Measurements from ENCODE around the gene UGT1A6. TPM values are rescaled to one million over a fixed set of nuclear protein-coding genes. Genes with fewer than 3 reads are reported as not detected.

The UGT1A6 gene
- polyA plus RNA-seq, 1 donor from 2014 or later: not detected

- no peak overlapping the region for H3K4me3 Mint-ChIP-seq
- H3K4me1 Mint-ChIP-seq: no peaks in the 10 kb centered on the region
- H3K27me3 Mint-ChIP-seq: peaks cover 17% of the 10 kb centered on the region
- H3K27ac Mint-ChIP-seq: no peak overlapping the region
- no peaks in the 10 kb centered on the region for H3K9me3 Mint-ChIP-seq
- no peaks in the 10 kb centered on the region for H3K36me3 Mint-ChIP-seq
Observed at GRCh38 chr2:233803292-233803911, 110.7 kb downstream of the UGT1A6 start.

GRCh38 chr2:233803994-233804393, 111.3 kb downstream of the UGT1A6 start:
- H3K4me1 Mint-ChIP-seq: no peaks in the 10 kb centered on the region
- H3K9me3 Mint-ChIP-seq: no peaks in the 10 kb centered on the region
- H3K27me3 Mint-ChIP-seq: peaks cover 20% of the 10 kb centered on the region
- no peaks in the 10 kb centered on the region for H3K36me3 Mint-ChIP-seq
- no peak overlapping the region for H3K4me3 Mint-ChIP-seq
- no peak overlapping the region for H3K27ac Mint-ChIP-seq

GRCh38 chr2:233807215-233807865, 114.7 kb downstream of the UGT1A6 start:
- H3K36me3 Mint-ChIP-seq: no peaks in the 10 kb centered on the region
- H3K27ac Mint-ChIP-seq: no peak overlapping the region
- H3K27me3 Mint-ChIP-seq: peaks cover 24% of the 10 kb centered on the region
- no peak overlapping the region for H3K4me3 Mint-ChIP-seq
- H3K4me1 Mint-ChIP-seq: no peaks in the 10 kb centered on the region
- peaks cover 0 to 2% (median 0%) of the 10 kb centered on the region in 3 donors for H3K9me3 Mint-ChIP-seq

- no peak overlapping the region for H3K4me3 Mint-ChIP-seq
Observed at GRCh38 chr2:233807966-233808935, 115.6 kb downstream of the UGT1A6 start.

DNA sequence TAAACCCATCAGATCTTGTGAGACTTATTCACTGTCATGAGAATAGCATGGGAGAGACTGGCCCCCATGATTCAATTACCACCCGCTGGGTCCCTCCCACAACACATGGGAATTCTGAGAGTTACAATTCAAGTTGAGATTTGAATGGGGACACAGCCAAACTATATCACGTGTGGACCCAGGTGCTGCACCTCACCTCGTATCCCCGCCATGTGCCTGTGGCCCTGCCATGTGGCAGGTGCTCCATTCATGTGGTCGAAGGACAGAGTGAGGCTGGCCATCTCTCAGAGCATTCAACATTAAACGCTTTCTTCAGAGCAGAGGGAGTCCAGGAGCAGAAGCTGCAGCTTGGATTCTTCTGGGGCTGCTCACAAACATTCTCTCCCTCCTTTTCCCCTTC, 117.7 kb downstream of the UGT1A6 start:
- H3K9me3 Mint-ChIP-seq: peaks cover 0 to 4% (median 0%) of the 10 kb centered on the region in 3 donors
- peaks cover 1% of the 10 kb centered on the region for H3K36me3 Mint-ChIP-seq
- no peak overlapping the region for H3K4me3 Mint-ChIP-seq
- H3K27ac Mint-ChIP-seq: no peak overlapping the region
- H3K4me1 Mint-ChIP-seq: no peaks in the 10 kb centered on the region
- peaks cover 17% of the 10 kb centered on the region for H3K27me3 Mint-ChIP-seq

More at GRCh38 chr2:233807966-233808935, 115.6 kb downstream of the UGT1A6 start:
- Mint-ChIP-seq H3K36me3 (no peaks in the 10 kb centered on the region), H3K27me3 (peaks cover 24% of the 10 kb centered on the region), H3K27ac (no peak overlapping the region), H3K9me3 (peaks cover 0 to 2% (median 0%) of the 10 kb centered on the region in 3 donors), H3K4me1 (no peaks in the 10 kb centered on the region)

DNA sequence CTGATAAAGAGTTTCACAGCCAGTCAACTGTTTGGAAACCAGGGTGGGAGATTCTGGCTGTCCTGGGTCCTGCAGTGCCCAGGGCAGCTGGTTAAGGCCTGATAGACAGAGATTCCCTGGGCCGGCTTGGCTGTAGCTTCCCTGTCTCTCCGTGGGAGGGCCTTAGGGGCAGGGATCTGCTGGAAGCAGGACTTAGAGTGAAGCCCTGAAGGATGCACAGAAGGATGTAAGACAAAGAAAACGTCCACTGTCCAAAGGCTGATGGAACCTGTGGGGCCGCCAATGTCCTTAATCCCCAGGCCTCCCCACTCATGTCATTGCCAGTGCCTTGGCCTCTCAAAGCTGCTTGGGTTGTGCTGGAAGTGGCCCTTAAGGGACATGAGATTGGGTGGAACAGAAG, 118.4 kb downstream of the UGT1A6 start:
- Mint-ChIP-seq H3K36me3 (peaks cover 1% of the 10 kb centered on the region), H3K4me3 (no peak overlapping the region), H3K27me3 (peaks cover 18% of the 10 kb centered on the region), H3K9me3 (peaks cover 0 to 4% (median 0%) of the 10 kb centered on the region in 3 donors), H3K27ac (peak overlapping the region in 1 of 3 donors; percentile 35), H3K4me1 (no peaks in the 10 kb centered on the region)

- Mint-ChIP-seq H3K9me3 (peaks cover 0 to 4% (median 0%) of the 10 kb centered on the region in 3 donors), H3K27me3 (peaks cover 23% of the 10 kb centered on the region), H3K36me3 (peaks cover 1% of the 10 kb centered on the region), H3K4me1 (no peaks in the 10 kb centered on the region), H3K4me3 (no peak overlapping the region), H3K27ac (peak overlapping the region in 1 of 3 donors; percentile 35)
Observed at GRCh38 chr2:233811732-233812131, 119.0 kb downstream of the UGT1A6 start.

DNA sequence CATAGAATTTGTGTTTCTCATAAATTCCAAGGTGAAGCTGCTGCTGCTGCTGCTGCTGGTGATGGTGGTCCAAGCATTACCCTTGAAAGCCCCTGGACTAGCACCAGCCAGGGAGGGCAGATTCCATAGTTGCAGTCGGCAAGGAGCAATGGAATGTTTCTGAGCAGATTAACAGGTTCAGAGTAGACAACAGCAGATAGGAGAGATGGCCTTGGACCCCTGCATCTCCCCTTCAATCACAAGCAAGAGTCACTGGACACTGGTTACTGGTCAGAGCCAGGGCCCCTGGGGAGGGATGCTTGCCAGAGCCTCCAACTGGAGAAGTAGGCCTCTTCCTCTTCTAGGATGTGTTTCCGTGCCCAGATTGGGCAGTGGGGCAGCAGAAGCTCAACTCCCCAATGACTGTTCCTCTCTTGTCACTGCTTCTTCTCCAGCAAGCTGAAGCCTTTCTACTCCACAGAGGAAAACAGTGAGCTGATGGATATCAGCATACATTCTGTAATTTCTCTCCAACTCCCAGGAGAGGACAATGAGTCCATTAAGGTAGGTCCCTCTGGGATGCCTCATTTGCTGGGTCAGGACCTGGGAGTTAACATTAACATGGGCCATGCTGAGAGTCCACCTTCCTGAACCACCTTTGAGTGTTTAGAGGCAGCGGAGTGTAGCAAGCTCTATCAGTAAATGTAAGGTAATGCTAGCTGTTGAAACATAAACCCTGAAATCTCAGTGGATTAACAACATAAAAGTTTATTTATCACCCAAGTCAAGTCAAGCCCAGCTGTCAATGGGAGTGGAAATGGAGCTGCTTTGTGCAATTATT, 120.8 kb downstream of the UGT1A6 start:
- Mint-ChIP-seq H3K4me3 (peak overlapping the region in 1 of 4 donors; percentile 63), H3K36me3 (peaks cover 1% of the 10 kb centered on the region), H3K27ac (no peak overlapping the region), H3K4me1 (no peaks in the 10 kb centered on the region), H3K27me3 (peaks cover 21% of the 10 kb centered on the region), H3K9me3 (peaks cover 0 to 4% (median 0%) of the 10 kb centered on the region in 3 donors)

DNA sequence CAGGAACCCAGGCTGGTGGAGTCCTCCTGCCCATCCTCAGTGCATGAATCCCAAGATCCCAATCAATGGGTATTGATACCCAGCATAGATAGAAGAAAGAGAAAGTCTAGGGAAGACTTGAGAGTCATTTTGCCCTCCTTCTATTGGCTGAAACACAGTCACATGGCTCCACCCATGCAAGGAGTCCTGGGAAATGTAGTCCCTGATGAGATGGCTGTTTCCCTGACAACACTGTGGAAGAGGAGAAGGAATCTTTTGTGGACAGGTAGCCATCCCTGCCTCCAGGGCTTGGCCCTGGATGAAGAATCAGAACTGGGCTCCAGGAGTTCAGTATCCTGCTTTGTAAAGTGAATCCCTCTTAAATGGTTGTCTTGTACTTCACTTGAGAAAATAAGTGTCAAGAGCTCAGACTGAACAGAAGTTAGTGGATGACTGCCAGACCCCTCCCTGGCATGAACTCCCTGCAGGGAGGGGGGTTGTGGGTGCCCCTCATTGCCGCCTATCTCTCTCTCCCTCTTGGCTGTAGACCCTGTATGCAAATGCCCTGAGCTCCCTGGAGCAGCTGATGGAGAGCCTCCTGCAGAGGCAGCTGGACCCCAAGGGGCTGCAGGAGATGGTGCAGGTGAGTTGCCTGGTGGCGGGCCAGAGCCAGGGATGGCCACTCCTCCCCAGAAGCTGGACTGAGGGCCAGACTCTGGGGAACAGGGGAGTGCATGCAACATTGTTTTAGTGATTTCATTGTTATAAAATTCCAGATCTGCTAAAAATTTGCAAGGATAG, 121.6 kb downstream of the UGT1A6 start:
- peaks cover 18% of the 10 kb centered on the region for H3K27me3 Mint-ChIP-seq
- H3K9me3 Mint-ChIP-seq: peaks cover 0 to 4% (median 0%) of the 10 kb centered on the region in 3 donors
- H3K4me1 Mint-ChIP-seq: no peaks in the 10 kb centered on the region
- peaks cover 1% of the 10 kb centered on the region for H3K36me3 Mint-ChIP-seq
- H3K4me3 Mint-ChIP-seq: peak overlapping the region in 1 of 4 donors; percentile 63
- no peak overlapping the region for H3K27ac Mint-ChIP-seq

- Mint-ChIP-seq H3K4me3 (no peak overlapping the region), H3K27me3 (peaks cover 14% of the 10 kb centered on the region), H3K27ac (no peak overlapping the region), H3K4me1 (no peaks in the 10 kb centered on the region), H3K36me3 (peaks cover 1% of the 10 kb centered on the region), H3K9me3 (peaks cover 0 to 4% (median 0%) of the 10 kb centered on the region in 3 donors)
Observed at GRCh38 chr2:233815861-233816260, 123.2 kb downstream of the UGT1A6 start.

DNA sequence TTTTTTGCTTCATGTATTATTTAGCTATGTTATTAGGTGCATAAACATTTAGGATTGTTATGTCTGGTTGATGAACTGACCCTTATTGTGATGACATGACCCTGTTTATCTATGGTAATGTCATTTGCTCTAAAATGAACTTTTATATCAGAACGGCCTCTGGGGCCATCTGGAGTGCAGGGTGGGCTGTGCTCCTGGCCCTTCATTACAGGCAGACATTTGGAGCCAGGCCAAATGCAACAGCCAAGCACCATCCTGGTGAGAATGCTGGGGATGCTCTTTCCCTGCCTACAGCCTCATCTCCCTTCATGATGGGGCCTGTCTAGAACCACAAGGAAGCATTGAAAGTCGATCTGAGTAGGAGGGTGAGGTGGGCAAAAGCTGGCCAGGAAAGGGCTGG, 123.6 kb downstream of the UGT1A6 start:
- no peaks in the 10 kb centered on the region for H3K4me1 Mint-ChIP-seq

DNA sequence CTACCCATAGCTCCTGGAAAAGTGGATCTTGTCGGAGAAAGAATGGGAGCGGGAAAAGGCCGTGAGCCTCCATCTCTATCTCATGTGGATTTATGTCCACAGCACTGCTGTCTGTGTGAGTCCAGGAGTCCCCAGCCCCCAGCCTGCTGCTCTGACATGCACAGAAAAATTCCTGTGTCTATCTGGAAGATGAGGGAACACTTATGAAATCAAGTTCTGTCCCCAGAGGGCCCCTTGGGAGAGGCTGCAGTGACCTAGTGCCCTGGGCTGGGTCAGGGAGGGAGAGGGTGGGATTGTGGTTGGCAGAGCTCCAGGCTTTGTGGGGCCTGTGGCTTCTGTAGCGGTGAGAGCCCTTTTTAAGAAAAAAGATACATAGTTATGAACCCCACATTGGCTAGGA, 124.1 kb downstream of the UGT1A6 start:
- H3K27me3 Mint-ChIP-seq: peaks cover 14% of the 10 kb centered on the region
- no peaks in the 10 kb centered on the region for H3K4me1 Mint-ChIP-seq
- peaks cover 0 to 4% (median 0%) of the 10 kb centered on the region in 3 donors for H3K9me3 Mint-ChIP-seq
- no peak overlapping the region for H3K27ac Mint-ChIP-seq
- H3K36me3 Mint-ChIP-seq: peaks cover 1% of the 10 kb centered on the region
- no peak overlapping the region for H3K4me3 Mint-ChIP-seq

More for the DNA sequence above, 123.6 kb downstream of the UGT1A6 start:
- Mint-ChIP-seq H3K36me3 (peaks cover 1% of the 10 kb centered on the region), H3K27ac (no peak overlapping the region), H3K27me3 (peaks cover 14% of the 10 kb centered on the region), H3K9me3 (peaks cover 0 to 4% (median 0%) of the 10 kb centered on the region in 3 donors), H3K4me3 (no peak overlapping the region)

GRCh38 chr2:233817361-233817911, 124.7 kb downstream of the UGT1A6 start:
- no peak overlapping the region for H3K27ac Mint-ChIP-seq
- peaks cover 0 to 1% (median 0%) of the 10 kb centered on the region in 3 donors for H3K9me3 Mint-ChIP-seq
- peaks cover 1% of the 10 kb centered on the region for H3K36me3 Mint-ChIP-seq
- peaks cover 14% of the 10 kb centered on the region for H3K27me3 Mint-ChIP-seq
- H3K4me1 Mint-ChIP-seq: no peaks in the 10 kb centered on the region
- H3K4me3 Mint-ChIP-seq: no peak overlapping the region
